Measurements from ENCODE around the gene ZNF581.

DNA sequence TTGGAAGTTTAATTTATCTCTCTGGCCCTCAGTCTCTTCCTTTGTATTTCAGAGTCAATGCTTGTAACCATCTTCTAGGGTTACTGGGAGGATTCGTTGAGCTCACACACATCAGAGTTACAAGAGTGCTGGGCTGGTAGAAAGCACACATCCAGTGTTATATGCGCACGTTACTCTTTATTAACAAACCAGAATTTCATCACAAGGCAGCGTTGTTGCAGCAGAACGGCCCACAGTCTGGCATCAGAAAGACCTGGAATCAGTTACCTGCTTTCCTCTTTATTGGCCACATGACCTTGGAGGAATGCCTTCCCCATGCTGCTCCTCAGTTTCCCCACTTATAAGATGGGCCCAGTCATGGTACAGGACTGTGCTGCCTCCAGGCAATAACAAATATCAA is 34.1 kb upstream of the ZNF581 start:
- TF ChIP-seq, protein P1, sequence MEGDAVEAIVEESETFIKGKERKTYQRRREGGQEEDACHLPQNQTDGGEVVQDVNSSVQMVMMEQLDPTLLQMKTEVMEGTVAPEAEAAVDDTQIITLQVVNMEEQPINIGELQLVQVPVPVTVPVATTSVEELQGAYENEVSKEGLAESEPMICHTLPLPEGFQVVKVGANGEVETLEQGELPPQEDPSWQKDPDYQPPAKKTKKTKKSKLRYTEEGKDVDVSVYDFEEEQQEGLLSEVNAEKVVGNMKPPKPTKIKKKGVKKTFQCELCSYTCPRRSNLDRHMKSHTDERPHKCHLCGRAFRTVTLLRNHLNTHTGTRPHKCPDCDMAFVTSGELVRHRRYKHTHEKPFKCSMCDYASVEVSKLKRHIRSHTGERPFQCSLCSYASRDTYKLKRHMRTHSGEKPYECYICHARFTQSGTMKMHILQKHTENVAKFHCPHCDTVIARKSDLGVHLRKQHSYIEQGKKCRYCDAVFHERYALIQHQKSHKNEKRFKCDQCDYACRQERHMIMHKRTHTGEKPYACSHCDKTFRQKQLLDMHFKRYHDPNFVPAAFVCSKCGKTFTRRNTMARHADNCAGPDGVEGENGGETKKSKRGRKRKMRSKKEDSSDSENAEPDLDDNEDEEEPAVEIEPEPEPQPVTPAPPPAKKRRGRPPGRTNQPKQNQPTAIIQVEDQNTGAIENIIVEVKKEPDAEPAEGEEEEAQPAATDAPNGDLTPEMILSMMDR (IDR thresholded peaks at IDR 0.05) = no peak
- TF ChIP-seq POLR2A (IDR thresholded peaks at IDR 0.05) = no peak

Data from tibial nerve (tissue), 3 donors.